Measurements from ENCODE around the gene ERN1.

GRCh38 chr17:64156670-64157069 lies 26.7 kb upstream of the ERN1 start:
- TF ChIP-seq EZH2 (IDR thresholded peaks at IDR 0.05) (no peak), POLR2AphosphoS5 (IDR thresholded peaks at IDR 0.05; ENCODE audit: borderline replicate concordance, low read depth, low read length) (no peak)
